GM12873 (cell line): ENCODE results near the gene COL11A1.

ENCODE experiments used
- CTCF ChIP-seq: IDR thresholded peaks from 2 replicates; pipeline ENCODE4 v1.5.1; 2012; ENCODE audit warnings: low read depth, mild to moderate bottlenecking, moderate library complexity, low read length, control low read depth; ENCODE audit not compliant: insufficient read depth; ENCODE audit errors: missing control alignments

Gene COL11A1

GRCh38 chr1:102836991-102837390 is 271.3 kb downstream of the COL11A1 start:
- no peak for TF ChIP-seq CTCF

- no peak for TF ChIP-seq CTCF
Observed at GRCh38 chr1:102834688-102835320, 273.5 kb downstream of the COL11A1 start.

- no peak for TF ChIP-seq CTCF
Observed at GRCh38 chr1:102833151-102833550, 275.2 kb downstream of the COL11A1 start.
